H1 (cell line): ENCODE data around the gene CNTD1. TPM values are rescaled to one million over a fixed set of nuclear protein-coding genes. Genes with fewer than 3 reads are reported as not detected.

Source experiments
- CTCF ChIA-PET: fragments of 300-600 bp; sonication (Branson Sonifier 250); formaldehyde crosslinking; loops from one replicate; lab custom pipeline; 2021; ENCODE audit not compliant: partially characterized antibody; lab: Charles Lee
- POLR2A ChIA-PET: fragments of 300-600 bp; sonication (Branson Sonifier 250); formaldehyde crosslinking; loops from one replicate; lab custom pipeline; 2021; ENCODE audit warnings: inconsistent platforms; ENCODE audit not compliant: partially characterized antibody; lab: Charles Lee
- DNase-seq, 2 experiments: peaks; one replicate each; pipeline versions ENCODE4 v3.0.0 to v3.0.0-alpha.2; 2010 to 2022; ENCODE audit warnings: low spot score in 2 of 2, low read depth in 1 of 2, mixed read lengths in 1 of 2
- FAIRE-seq: peaks from 2 replicates; lab custom pipeline; 2011; peaks lifted over from hg19 to GRCh38; lab: Jason Lieb, UNC
- H2AFZ ChIP-seq: 2 replicates; pipeline ENCODE4 v1.8.1; 2012; ENCODE audit warnings: low read length, inconsistent platforms
- H2AK5ac ChIP-seq: 2 replicates; pipeline ENCODE4 v1.6.1; 2013; ENCODE audit warnings: low read depth, low read length
- H2BK120ac ChIP-seq: replicated peaks from 2 replicates; pipeline ENCODE3; 2013; ENCODE audit warnings: low read depth, low read length, inconsistent platforms
- H2BK12ac ChIP-seq: 2 replicates; pipeline ENCODE4 v1.6.1; 2013; ENCODE audit warnings: low read depth, low read length
- H2BK15ac ChIP-seq: 2 replicates; pipeline ENCODE4 v1.6.1; 2013; ENCODE audit warnings: low read length
- H2BK20ac ChIP-seq: 2 replicates; pipeline ENCODE4 v1.6.1; 2013; ENCODE audit warnings: low read length
- H2BK5ac ChIP-seq: 2 replicates; pipeline ENCODE4 v1.6.1; 2013; ENCODE audit warnings: low read depth, low read length
- H3K14ac ChIP-seq: 2 replicates; pipeline ENCODE4 v1.6.1; 2013; ENCODE audit warnings: inconsistent platforms; ENCODE audit not compliant: insufficient read length
- H3K18ac ChIP-seq: 2 replicates; pipeline ENCODE4 v1.6.1; 2013; ENCODE audit warnings: low read length; ENCODE audit errors: extremely low read depth
- H3K23ac ChIP-seq: 2 replicates; pipeline ENCODE4 v1.6.1; 2013; ENCODE audit warnings: inconsistent platforms; ENCODE audit not compliant: insufficient read length
- H3K23me2 ChIP-seq: 2 replicates; pipeline ENCODE4 v1.6.1; 2013; ENCODE audit warnings: low read depth, low read length
- H3K27ac ChIP-seq: 2 replicates; pipeline ENCODE4 v1.6.1; 2011; ENCODE audit warnings: low read depth, low read length, inconsistent platforms
- H3K27me3 ChIP-seq, 4 experiments: replicated peaks in 1 of 4; 1 replicate in 1 of 4; 2 replicates in 3 of 4; pipeline versions ENCODE4 v1.6.1 to v1.8.1; 2011 to 2013; ENCODE audit warnings: low read length in 3 of 4, mild to moderate bottlenecking in 3 of 4, inconsistent platforms in 2 of 4, mixed read lengths in 2 of 4, moderate library complexity in 1 of 4; ENCODE audit not compliant: control insufficient read depth in 3 of 4, insufficient read depth in 3 of 4; ENCODE audit errors: extremely low read depth in 1 of 4
- H3K36me3 ChIP-seq, 4 experiments: 2 replicates each; pipeline versions ENCODE4 v1.6.1 to v1.8.1; 2011 to 2013; ENCODE audit warnings: mild to moderate bottlenecking in 4 of 4, low read length in 3 of 4, moderate library complexity in 2 of 4, control low read depth in 1 of 4, inconsistent platforms in 1 of 4; ENCODE audit not compliant: insufficient read depth in 4 of 4, control insufficient read depth in 2 of 4
- H3K4ac ChIP-seq: replicated peaks from 2 replicates; pipeline ENCODE3; 2013; ENCODE audit warnings: low read length, low read depth, mixed read lengths, inconsistent platforms; ENCODE audit not compliant: insufficient read length
- H3K4me1 ChIP-seq, 4 experiments: replicated peaks in 1 of 4; 1 replicate in 1 of 4; 2 replicates in 3 of 4; pipeline versions ENCODE4 v1.6.1 to v1.8.1; 2011 to 2013; ENCODE audit warnings: low read length in 3 of 4, inconsistent platforms in 2 of 4, mixed read lengths in 1 of 4; ENCODE audit not compliant: insufficient read depth in 4 of 4, control insufficient read depth in 3 of 4
- H3K4me2 ChIP-seq, 2 experiments: 2 replicates each; pipeline versions ENCODE4 v1.6.1 to v1.8.1; 2011 to 2013; ENCODE audit warnings: low read depth in 2 of 2, low read length in 2 of 2, control low read depth in 1 of 2, inconsistent platforms in 1 of 2, mild to moderate bottlenecking in 1 of 2; ENCODE audit not compliant: insufficient read depth in 1 of 2
- H3K4me3 ChIP-seq, 4 experiments: fragments of 200-600, 300-600 bp in 1 of 4; sonication (generic), shearing (Covaris generic), sonication (Bioruptor Twin) in 1 of 4; 2 replicates each; pipeline versions ENCODE4 v1.5.1 to v1.8.1; 2011 to 2016; ENCODE audit warnings: low read length in 4 of 4, low read depth in 3 of 4, control low read depth in 2 of 4, inconsistent platforms in 2 of 4, mild to moderate bottlenecking in 2 of 4, mixed read lengths in 1 of 4, moderate library complexity in 1 of 4; ENCODE audit not compliant: insufficient read depth in 2 of 4; ENCODE audit errors: extremely low read depth in 1 of 4
- H3K56ac ChIP-seq: replicated peaks from 2 replicates; pipeline ENCODE3; 2013; ENCODE audit warnings: low read depth, mild to moderate bottlenecking, mixed read lengths, low read length, inconsistent platforms; ENCODE audit not compliant: insufficient read length
- H3K79me1 ChIP-seq: 2 replicates; pipeline ENCODE4 v1.6.1; 2013; ENCODE audit warnings: low read depth, low read length, control low read depth
- H3K79me2 ChIP-seq, 2 experiments: 2 replicates each; pipeline versions ENCODE4 v1.6.1 to v1.8.1; 2012 to 2013; ENCODE audit warnings: low read length in 2 of 2, mild to moderate bottlenecking in 2 of 2, inconsistent platforms in 1 of 2; ENCODE audit not compliant: insufficient read depth in 2 of 2, control insufficient read depth in 1 of 2
- H3K9ac ChIP-seq, 4 experiments: replicated peaks in 1 of 4; 1 replicate in 1 of 4; 2 replicates in 3 of 4; pipeline versions ENCODE4 v1.6.1 to v1.8.1; 2011 to 2013; ENCODE audit warnings: low read depth in 3 of 4, low read length in 3 of 4, control low read depth in 2 of 4, mild to moderate bottlenecking in 2 of 4, moderate library complexity in 2 of 4, inconsistent platforms in 1 of 4; ENCODE audit errors: extremely low read depth in 1 of 4
- H3K9me3 ChIP-seq, 2 experiments: 2 replicates each; pipeline versions ENCODE4 v1.6.1 to v1.8.1; 2012 to 2013; ENCODE audit warnings: mild to moderate bottlenecking in 2 of 2, moderate library complexity in 2 of 2, control low read depth in 1 of 2, inconsistent platforms in 1 of 2, low read depth in 1 of 2, low read length in 1 of 2, mixed read lengths in 1 of 2; ENCODE audit not compliant: insufficient read depth in 2 of 2
- H4K20me1 ChIP-seq, 2 experiments: replicated peaks in 1 of 2; 2 replicates each; pipeline versions ENCODE3 to v1.8.1; 2011 to 2013; ENCODE audit warnings: inconsistent platforms in 2 of 2, low read length in 2 of 2, mild to moderate bottlenecking in 1 of 2; ENCODE audit not compliant: insufficient read depth in 2 of 2, control insufficient read depth in 1 of 2
- H4K5ac ChIP-seq: 2 replicates; pipeline ENCODE4 v1.6.1; 2013; ENCODE audit warnings: low read length, low read depth, mixed read lengths, inconsistent platforms; ENCODE audit not compliant: insufficient read length
- H4K8ac ChIP-seq: 2 replicates; pipeline ENCODE4 v1.8.0; 2013; ENCODE audit warnings: mild to moderate bottlenecking, moderate library complexity, low read length, inconsistent platforms; ENCODE audit not compliant: insufficient read depth; ENCODE audit errors: extremely low read depth
- H4K91ac ChIP-seq: replicated peaks from 2 replicates; pipeline ENCODE3; 2013; ENCODE audit warnings: low read length, mixed read lengths, inconsistent platforms; ENCODE audit not compliant: insufficient read length
- CBX8 ChIP-seq: fragments of 300-800, 300-1000 bp; sonication (generic); IDR thresholded peaks from 2 replicates; pipeline ENCODE4 v1.7.1; 2016; ENCODE audit warnings: low read depth, low read length, borderline replicate concordance
- CREB1 ChIP-seq: IDR thresholded peaks from 2 replicates; pipeline ENCODE4 v1.6.1; 2012; ENCODE audit warnings: inconsistent platforms
- E2F6 ChIP-seq: IDR thresholded peaks from 2 replicates; pipeline ENCODE4 v1.6.1; 2012; ENCODE audit warnings: inconsistent platforms
- FOSL1 ChIP-seq: IDR thresholded peaks from 2 replicates; pipeline ENCODE4 v1.6.1; 2011; ENCODE audit warnings: mild to moderate bottlenecking, low read depth, low read length, moderate library complexity; ENCODE audit not compliant: insufficient read depth
- HDAC6 ChIP-seq: IDR thresholded peaks from one replicate; pipeline ENCODE4 v1.7.1; 2012; ENCODE audit warnings: low read depth, mild to moderate bottlenecking, inconsistent platforms, low read length, moderate library complexity
- JUN ChIP-seq: IDR thresholded peaks from 2 replicates; pipeline ENCODE4 v1.6.1; 2011; ENCODE audit warnings: low read depth, mild to moderate bottlenecking, improper control_type of control experiment, low read length
- KDM5A ChIP-seq: fragments of 200-600 bp; IDR thresholded peaks from 2 replicates; pipeline ENCODE4 v1.7.1; 2012; ENCODE audit warnings: mild to moderate bottlenecking, low read length, inconsistent platforms, mixed read lengths
- MAFK ChIP-seq: IDR thresholded peaks from 2 replicates; pipeline ENCODE4 v1.6.1; 2012; ENCODE audit warnings: low read depth, mild to moderate bottlenecking, improper control_type of control experiment, low read length
- NRF1 ChIP-seq: IDR thresholded peaks from 2 replicates; pipeline ENCODE4 v1.6.1; 2011; ENCODE audit warnings: mild to moderate bottlenecking, low read depth, low read length, improper control_type of control experiment
- POLR2AphosphoS5 ChIP-seq: IDR thresholded peaks from 2 replicates; pipeline ENCODE4 v1.6.1; 2011; ENCODE audit warnings: low read depth, low read length
- RNF2 ChIP-seq: fragments of 200-900, 300-1000 bp; sonication (generic); IDR thresholded peaks from 2 replicates; pipeline ENCODE4 v1.7.1; 2016; ENCODE audit warnings: borderline replicate concordance, low read depth, mild to moderate bottlenecking, antibody characterized with exemption, low read length; ENCODE audit not compliant: poor library complexity, severe bottlenecking; ENCODE audit errors: missing control alignments
- SIN3A ChIP-seq, 2 experiments: IDR thresholded peaks in 1 of 2; conservative IDR thresholded peaks in 1 of 2; 2 replicates each; pipeline ENCODE4 v1.6.1; 2011 to 2012; ENCODE audit warnings: low read length in 2 of 2, improper control_type of control experiment in 1 of 2, low read depth in 1 of 2, mild to moderate bottlenecking in 1 of 2
- SRF ChIP-seq: IDR thresholded peaks from 2 replicates; pipeline ENCODE4 v1.6.1; 2011; ENCODE audit warnings: mild to moderate bottlenecking, low read depth, low read length, moderate library complexity
- TCF12 ChIP-seq: IDR thresholded peaks from 2 replicates; pipeline ENCODE4 v1.6.1; 2011; ENCODE audit warnings: low read depth, mild to moderate bottlenecking, low read length
- WGBS, 2 experiments: shearing (Covaris generic) in 1 of 2; methylation state at CpG; one replicate each; pipeline versions ENCODE4 v1.1.6 to v1.1.7; 2013 to 2015; ENCODE audit warnings: low lambda C conversion rate in 2 of 2, mixed read lengths in 2 of 2, inconsistent platforms in 1 of 2, low coverage in 1 of 2, missing lambda C conversion rate in 1 of 2; ENCODE audit not compliant: insufficient replicate concordance in 2 of 2, insufficient coverage in 1 of 2, insufficient read length in 1 of 2; ENCODE audit errors: extremely low coverage in 1 of 2, missing lambda C conversion rate in 1 of 2; 5-methylcytosine and 5-hydroxymethylcytosine counted together
- polyA plus RNA-seq, 7 experiments: library from polyadenylated mRNA; depleted of rRNA in 3 of 7; stranded (reverse) in 5 of 7; unstranded in 2 of 7; fragments of >200 nt in 5 of 7; fragments of 200-250 nt in 2 of 7; gene quantifications; 1 replicate in 5 of 7; 2 replicates in 1 of 7; 4 replicates in 1 of 7; pipeline versions ENCODE4 v1.2.1 to v1.2.3, GENCODE V29; 2011 to 2013; ENCODE audit warnings: missing spikeins in 2 of 7, mixed read lengths in 2 of 7
- total RNA-seq: library from RNA; stranded (reverse); fragmentation: NEBNext Ultra II Directional; extraction: Animal tissue kit (Norgen Biotek cat#: 25700); gene quantifications from 2 replicates; pipeline ENCODE4 v1.2.1, GENCODE V29; 2021

CNTD1 gene
- total and polyA plus RNA-seq, 2 of the 8 experiments (the other 6 are each of a cell fraction or from before 2014, with no cell fraction given) = not detected

- no peak overlapping the region for H4K5ac ChIP-seq
- H3K9me3 ChIP-seq = no peaks in the 10 kb centered on the region
- no peak overlapping the region for H3K4me2 ChIP-seq
- no peak overlapping the region for H2AFZ ChIP-seq
- H3K79me2 ChIP-seq = no peaks in the 10 kb centered on the region
- H4K8ac ChIP-seq = no peak overlapping the region
- DNase-seq (no peak), FAIRE-seq (no peak)
- H3K23ac ChIP-seq = no peak overlapping the region
- no peak overlapping the region for H2BK5ac ChIP-seq
- no peak overlapping the region for H2BK15ac ChIP-seq
- H3K36me3 ChIP-seq = no peaks in the 10 kb centered on the region; a peak in 1 of 8 replicates
- H3K27ac ChIP-seq = no peak overlapping the region
- H3K4me3 ChIP-seq = no peak overlapping the region
- peaks cover 0 to 3% of the 10 kb centered on the region in 2 experiments for H4K20me1 ChIP-seq
- no peak overlapping the region for H3K14ac ChIP-seq
- H3K79me1 ChIP-seq = no peaks in the 10 kb centered on the region; the same call in 1 of the 2 replicates
- H3K18ac ChIP-seq = no peak overlapping the region
- H3K56ac ChIP-seq = no peak overlapping the region
- no peak overlapping the region for H3K4ac ChIP-seq
- no peaks in the 10 kb centered on the region; a peak in 1 of 7 replicates for H3K27me3 ChIP-seq
- ChIA-PET POLR2A (no interaction called here), CTCF (interaction anchor here (0.8 to 6.8 kb wide), 4 partner anchors 7 to 90 kb away, joined by 3 to 55 read pairs (median 5); partner anchors contain the start of gene AOC2)
- no peak overlapping the region for H3K9ac ChIP-seq
- H4K91ac ChIP-seq = no peak overlapping the region
- no peaks in the 10 kb centered on the region for H3K23me2 ChIP-seq
- no peak overlapping the region for H2BK12ac ChIP-seq
- no peaks in the 10 kb centered on the region; a peak in 1 of 7 replicates for H3K4me1 ChIP-seq
- no peak overlapping the region for H2AK5ac ChIP-seq
- 92% methylated on average over 15 of the region's 15 CpGs; no CpG with 5 or more reads in 1 of the 2 experiments for WGBS, 2 experiments
- no peak overlapping the region for H2BK120ac ChIP-seq
- H2BK20ac ChIP-seq = no peak overlapping the region
- no peak for TF ChIP-seq KDM5A
- TF ChIP-seq FOSL1 = no peak
- no peak for TF ChIP-seq NRF1
- no peak for TF ChIP-seq POLR2AphosphoS5
- no peak for TF ChIP-seq TCF12
- no peak for TF ChIP-seq SIN3A (conservative IDR thresholded peaks at IDR 0.05 in 1 of 2, IDR thresholded peaks at IDR 0.05 in 1 of 2; ENCODE audit: low read depth in 1 of 2, low read length in 2 of 2)
- no peak for TF ChIP-seq E2F6
- no peak for TF ChIP-seq MAFK
- no peak for TF ChIP-seq JUN
- no peak for TF ChIP-seq RNF2
- no peak for TF ChIP-seq CBX8
- no peak for TF ChIP-seq HDAC6
- no peak for TF ChIP-seq CREB1
- no peak for TF ChIP-seq SRF
These were observed 53.7 kb downstream of the CNTD1 start for GRCh38 chr17:42852351-42852750.
